ENCODE measurements around the gene DTD1.

- TF ChIP-seq CTCF (conservative IDR thresholded peaks at IDR 0.05) (no peak), EZH2 (IDR thresholded peaks at IDR 0.05; ENCODE audit: low read depth) (no peak)
Measured at GRCh38 chr20:18545566-18545965, 42.3 kb upstream of the DTD1 start.

All from PC-9 (cell line).